Measurements from ENCODE around the gene IFNAR1.
A peak's percentile ranks its signal among the peaks of the same experiment; 100 is the strongest.

The IFNAR1 gene

DNA sequence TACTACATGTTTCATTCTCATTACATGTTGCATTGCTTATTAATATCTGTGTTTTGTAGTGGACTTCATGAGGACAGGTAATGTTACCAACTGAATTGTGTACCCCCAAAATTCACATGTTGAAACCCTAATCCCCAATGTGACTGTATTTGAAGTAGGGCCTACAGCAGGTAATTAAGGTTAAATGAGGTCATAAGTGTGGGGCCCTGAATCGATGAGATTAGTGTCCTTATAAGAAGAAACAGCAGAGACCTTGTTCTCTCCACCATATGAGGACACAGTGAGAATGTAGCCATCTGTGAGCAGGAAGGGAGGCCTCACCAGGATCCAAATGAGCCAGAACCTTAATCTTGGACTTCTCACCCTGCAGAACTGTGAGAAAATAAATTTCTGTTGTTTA lies 15.0 kb upstream of the IFNAR1 start:
- H3K79me2 ChIP-seq (ENCODE audit: low read length), result no peaks in the 10 kb centered on the region
- peaks cover 61% of the 10 kb centered on the region for H3K4me1 ChIP-seq (ENCODE audit: low read length)
- H3K4me2 ChIP-seq (ENCODE audit: low read depth, low read length), result peak overlapping the region; percentile 58
- H3K4me3 ChIP-seq (ENCODE audit: low read length), result peak overlapping the region; percentile 0; the same call in 1 of the 2 replicates
- peak overlapping the region; percentile 1; the same call in 1 of the 2 replicates for H3K9ac ChIP-seq (ENCODE audit: low read length)
- no peak for DNase-seq
- H3K9me3 ChIP-seq (replicated peaks; ENCODE audit: insufficient read depth, low read length), result no peaks in the 10 kb centered on the region
- H4K20me1 ChIP-seq (ENCODE audit: insufficient read depth, low read length), result no peaks in the 10 kb centered on the region
- TF ChIP-seq EZH2phosphoT487 (IDR thresholded peaks at IDR 0.05; ENCODE audit: low read length) (no peak), CTCF (IDR thresholded peaks at IDR 0.05; ENCODE audit: low read length) (no peak), EZH2 (optimal IDR thresholded peaks at IDR 0.05; ENCODE audit: low read depth, low read length) (no peak)
- H3K9me2 ChIP-seq (replicated peaks; ENCODE audit: insufficient read depth, low read length), result no peaks in the 10 kb centered on the region
- H2AFZ ChIP-seq (ENCODE audit: low read length), result peak overlapping the region; percentile 14
- peak overlapping the region; percentile 73 for H3K27ac ChIP-seq (ENCODE audit: low read length)
- H3K36me3 ChIP-seq (replicated peaks; ENCODE audit: insufficient read depth, low read length), result no peaks in the 10 kb centered on the region
- no peaks in the 10 kb centered on the region for H3K27me3 ChIP-seq (replicated peaks; ENCODE audit: insufficient read depth, low read length)
- H3F3A ChIP-seq (ENCODE audit: insufficient read depth, low read length), result peaks cover 37% of the 10 kb centered on the region

- H3K9me3 ChIP-seq (replicated peaks; ENCODE audit: insufficient read depth, low read length), result no peaks in the 10 kb centered on the region
- no peak for TF ChIP-seq EZH2 (optimal IDR thresholded peaks at IDR 0.05; ENCODE audit: low read depth, low read length)
- TF ChIP-seq EZH2phosphoT487 (IDR thresholded peaks at IDR 0.05; ENCODE audit: low read length), result no peak
- TF ChIP-seq CTCF (IDR thresholded peaks at IDR 0.05; ENCODE audit: low read length), result no peak
- no peaks in the 10 kb centered on the region for H3K27me3 ChIP-seq (replicated peaks; ENCODE audit: insufficient read depth, low read length)
- DNase-seq, result no peak
- H4K20me1 ChIP-seq (ENCODE audit: insufficient read depth, low read length), result no peaks in the 10 kb centered on the region
- H3K4me1 ChIP-seq (ENCODE audit: low read length), result peaks cover 58% of the 10 kb centered on the region
- no peak overlapping the region for H2AFZ ChIP-seq (ENCODE audit: low read length)
- no peak overlapping the region for H3K4me2 ChIP-seq (ENCODE audit: low read depth, low read length)
- no peaks in the 10 kb centered on the region for H3K79me2 ChIP-seq (ENCODE audit: low read length)
- H3K9me2 ChIP-seq (replicated peaks; ENCODE audit: insufficient read depth, low read length), result no peaks in the 10 kb centered on the region
- H3K4me3 ChIP-seq (ENCODE audit: low read length), result no peak overlapping the region
- H3F3A ChIP-seq (ENCODE audit: insufficient read depth, low read length), result peaks cover 37% of the 10 kb centered on the region
- H3K9ac ChIP-seq (ENCODE audit: low read length), result no peak overlapping the region
- H3K27ac ChIP-seq (ENCODE audit: low read length), result no peak overlapping the region
- no peaks in the 10 kb centered on the region for H3K36me3 ChIP-seq (replicated peaks; ENCODE audit: insufficient read depth, low read length)
Measured at GRCh38 chr21:33312121-33312520, 12.6 kb upstream of the IFNAR1 start.

- H3K9me3 ChIP-seq (replicated peaks; ENCODE audit: insufficient read depth, low read length), result no peaks in the 10 kb centered on the region
- no peaks in the 10 kb centered on the region for H3K36me3 ChIP-seq (replicated peaks; ENCODE audit: insufficient read depth, low read length)
- H3F3A ChIP-seq (ENCODE audit: insufficient read depth, low read length), result peaks cover 28% of the 10 kb centered on the region
- peak; percentile 66 for DNase-seq
- H2AFZ ChIP-seq (ENCODE audit: low read length), result 0 out of 2 replicates have a peak overlapping the region, but pooled peaks have one; percentile 7
- TF ChIP-seq CTCF (IDR thresholded peaks at IDR 0.05; ENCODE audit: low read length) (no peak), EZH2 (optimal IDR thresholded peaks at IDR 0.05; ENCODE audit: low read depth, low read length) (no peak), EZH2phosphoT487 (IDR thresholded peaks at IDR 0.05; ENCODE audit: low read length) (no peak)
- H3K4me2 ChIP-seq (ENCODE audit: low read depth, low read length), result peak overlapping the region; percentile 14; the same call in 1 of the 2 replicates
- H4K20me1 ChIP-seq (ENCODE audit: insufficient read depth, low read length), result no peaks in the 10 kb centered on the region
- peaks cover 47% of the 10 kb centered on the region for H3K4me1 ChIP-seq (ENCODE audit: low read length)
- no peaks in the 10 kb centered on the region for H3K27me3 ChIP-seq (replicated peaks; ENCODE audit: insufficient read depth, low read length)
- no peaks in the 10 kb centered on the region for H3K9me2 ChIP-seq (replicated peaks; ENCODE audit: insufficient read depth, low read length)
- no peak overlapping the region for H3K9ac ChIP-seq (ENCODE audit: low read length)
- no peak overlapping the region; the same call in 1 of the 2 replicates for H3K27ac ChIP-seq (ENCODE audit: low read length)
- H3K79me2 ChIP-seq (ENCODE audit: low read length), result no peaks in the 10 kb centered on the region
- H3K4me3 ChIP-seq (ENCODE audit: low read length), result no peak overlapping the region
Measured at GRCh38 chr21:33313183-33313582, 11.6 kb upstream of the IFNAR1 start.
